ENCODE measurements around the gene TRIM13. TPM values are rescaled to one million over a fixed set of nuclear protein-coding genes. Genes with fewer than 3 reads are reported as not detected.
"Not testable (repeated sequence)": the region's sequence is repeated elsewhere in the genome, so short reads cannot be mapped to it uniquely, and the experiment has no call there.

TRIM13 gene, protein sequence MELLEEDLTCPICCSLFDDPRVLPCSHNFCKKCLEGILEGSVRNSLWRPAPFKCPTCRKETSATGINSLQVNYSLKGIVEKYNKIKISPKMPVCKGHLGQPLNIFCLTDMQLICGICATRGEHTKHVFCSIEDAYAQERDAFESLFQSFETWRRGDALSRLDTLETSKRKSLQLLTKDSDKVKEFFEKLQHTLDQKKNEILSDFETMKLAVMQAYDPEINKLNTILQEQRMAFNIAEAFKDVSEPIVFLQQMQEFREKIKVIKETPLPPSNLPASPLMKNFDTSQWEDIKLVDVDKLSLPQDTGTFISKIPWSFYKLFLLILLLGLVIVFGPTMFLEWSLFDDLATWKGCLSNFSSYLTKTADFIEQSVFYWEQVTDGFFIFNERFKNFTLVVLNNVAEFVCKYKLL
- total RNA-seq, result 18.1 and 22.2 TPM in 2 replicates
- polyA plus RNA-seq, result 24.0 and 24.4 TPM in 2 replicates

DNA sequence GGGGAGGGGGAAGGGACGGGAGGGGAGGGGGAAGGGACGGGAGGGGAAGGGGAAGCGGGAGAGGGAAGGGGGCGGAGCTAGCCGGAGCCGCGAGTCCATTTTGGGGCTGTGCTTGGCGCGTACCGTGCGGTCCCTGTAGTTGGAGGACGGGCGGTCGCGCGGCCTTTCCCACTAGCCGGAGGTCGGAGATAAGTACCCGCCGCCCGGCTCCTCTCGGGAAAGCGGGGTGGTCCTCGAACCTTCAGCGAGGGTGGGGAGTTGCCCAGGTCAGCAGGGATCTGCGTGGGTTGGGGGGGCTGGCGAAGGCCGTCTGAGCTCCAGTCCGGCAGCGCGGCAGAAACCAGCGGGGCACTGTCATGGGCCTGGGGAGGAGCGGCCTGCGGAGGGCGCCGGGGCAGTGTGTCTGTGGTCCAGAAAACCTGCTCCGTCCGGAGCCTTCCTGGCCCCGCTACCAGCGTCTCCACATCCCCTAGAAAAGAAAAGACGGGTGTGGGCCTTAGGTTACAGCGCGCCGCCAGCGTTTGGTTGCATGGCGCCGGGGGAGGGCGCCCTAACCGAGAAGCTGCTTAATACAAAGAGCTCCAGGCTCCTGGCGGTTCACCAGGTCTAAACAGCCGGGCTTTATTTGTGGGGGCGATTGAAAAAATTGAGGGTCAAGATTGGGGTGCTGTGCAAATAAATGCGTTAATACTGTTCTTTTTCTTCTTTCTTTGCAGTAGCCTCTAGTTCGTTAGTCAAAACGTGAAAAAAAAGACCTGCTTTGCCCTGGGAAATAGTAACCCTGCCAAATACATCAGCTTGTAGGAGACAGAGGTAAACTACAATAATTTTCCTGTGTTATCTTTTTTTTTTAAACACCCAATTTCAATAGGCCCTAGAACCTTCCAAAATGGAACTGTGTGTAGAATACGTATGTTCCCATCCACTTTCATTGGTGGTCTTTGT is at the start of gene TRIM13:
TRIM13 (plus strand) TSS at position 92 of the 945 bp plus-strand sequence. CDS start 14,899 bp downstream, outside the sequence.
- Histone ChIP-seq H2AFZ (peak within 1 kb of the TSS; percentile 99), H3K9me2 (replicated peaks; ENCODE audit: insufficient read depth) (no peaks in the 10 kb centered on the region), H3K4me2 (peak within 1 kb of the TSS; percentile 93), H3K4me1 (ENCODE audit: insufficient read depth) (peaks cover 31% of the 10 kb centered on the region), H4K20me1 (ENCODE audit: insufficient read depth, poor library complexity, severe bottlenecking) (no peaks in the 10 kb centered on the region), H3K9me3 (ENCODE audit: low read depth) (no peaks in the 10 kb centered on the region), H3K4me3 (peak within 1 kb of the TSS; percentile 99), H3K79me2 (peaks cover 41% of the 10 kb centered on the region), H3K27me3 (no peaks in the 10 kb centered on the region), H3K36me3 (replicated peaks; ENCODE audit: insufficient read depth, low read depth) (no peaks in the 10 kb centered on the region), H3K27ac (peak within 1 kb of the TSS; percentile 100)
- TF ChIP-seq EZH2 (IDR thresholded peaks at IDR 0.05; ENCODE audit: borderline replicate concordance) (no peak), EZH2phosphoT487 (IDR thresholded peaks at IDR 0.05; ENCODE audit: low read depth, severe bottlenecking, unreplicated experiment) (no peak)
- TF ChIP-seq, protein P1, sequence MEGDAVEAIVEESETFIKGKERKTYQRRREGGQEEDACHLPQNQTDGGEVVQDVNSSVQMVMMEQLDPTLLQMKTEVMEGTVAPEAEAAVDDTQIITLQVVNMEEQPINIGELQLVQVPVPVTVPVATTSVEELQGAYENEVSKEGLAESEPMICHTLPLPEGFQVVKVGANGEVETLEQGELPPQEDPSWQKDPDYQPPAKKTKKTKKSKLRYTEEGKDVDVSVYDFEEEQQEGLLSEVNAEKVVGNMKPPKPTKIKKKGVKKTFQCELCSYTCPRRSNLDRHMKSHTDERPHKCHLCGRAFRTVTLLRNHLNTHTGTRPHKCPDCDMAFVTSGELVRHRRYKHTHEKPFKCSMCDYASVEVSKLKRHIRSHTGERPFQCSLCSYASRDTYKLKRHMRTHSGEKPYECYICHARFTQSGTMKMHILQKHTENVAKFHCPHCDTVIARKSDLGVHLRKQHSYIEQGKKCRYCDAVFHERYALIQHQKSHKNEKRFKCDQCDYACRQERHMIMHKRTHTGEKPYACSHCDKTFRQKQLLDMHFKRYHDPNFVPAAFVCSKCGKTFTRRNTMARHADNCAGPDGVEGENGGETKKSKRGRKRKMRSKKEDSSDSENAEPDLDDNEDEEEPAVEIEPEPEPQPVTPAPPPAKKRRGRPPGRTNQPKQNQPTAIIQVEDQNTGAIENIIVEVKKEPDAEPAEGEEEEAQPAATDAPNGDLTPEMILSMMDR (IDR thresholded peaks at IDR 0.05; ENCODE audit: poor library complexity), result peak; percentile 86
- peak; percentile 94 for DNase-seq (ENCODE audit: low spot score)
- 1% methylated on average over 42 of the region's 56 CpGs for WGBS (ENCODE audit: low lambda C conversion rate, missing lambda C conversion rate)

DNA sequence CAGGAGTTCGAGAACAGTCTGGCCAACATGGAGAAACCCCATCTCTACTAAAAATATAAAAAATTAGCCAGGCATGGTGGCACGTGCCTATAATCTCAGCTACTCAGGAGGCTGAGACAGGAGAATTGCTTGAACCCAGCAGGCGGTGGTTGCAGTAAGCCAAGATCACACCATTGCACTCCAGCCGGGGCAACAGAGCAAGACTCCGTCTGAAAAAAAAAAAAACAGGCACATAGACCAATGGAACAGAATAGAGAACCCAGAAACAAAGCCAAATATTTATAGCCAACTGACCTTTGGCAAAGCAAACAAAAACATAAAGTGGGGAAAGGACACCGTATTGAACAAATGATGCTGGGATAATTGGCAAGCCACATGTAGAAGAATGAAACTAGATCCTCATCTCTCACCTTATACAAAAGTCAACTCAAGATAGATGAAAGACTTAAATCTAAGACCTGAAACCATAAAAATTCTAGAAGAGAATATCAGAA is 48.0 kb upstream of the TRIM13 start:
- H3K36me3 ChIP-seq (replicated peaks; ENCODE audit: insufficient read depth, low read depth); H3K79me2 ChIP-seq; H3K27me3 ChIP-seq; H3K4me3 ChIP-seq; H3K4me1 ChIP-seq (ENCODE audit: insufficient read depth); H3K27ac ChIP-seq; H3K9me3 ChIP-seq (ENCODE audit: low read depth); DNase-seq (ENCODE audit: low spot score); H3K9me2 ChIP-seq (replicated peaks; ENCODE audit: insufficient read depth); H2AFZ ChIP-seq; H3K4me2 ChIP-seq; H4K20me1 ChIP-seq (ENCODE audit: insufficient read depth, poor library complexity, severe bottlenecking): not testable (repeated sequence)
- 94% methylated on average over 6 of the region's 6 CpGs for WGBS (ENCODE audit: low lambda C conversion rate, missing lambda C conversion rate)

DNA sequence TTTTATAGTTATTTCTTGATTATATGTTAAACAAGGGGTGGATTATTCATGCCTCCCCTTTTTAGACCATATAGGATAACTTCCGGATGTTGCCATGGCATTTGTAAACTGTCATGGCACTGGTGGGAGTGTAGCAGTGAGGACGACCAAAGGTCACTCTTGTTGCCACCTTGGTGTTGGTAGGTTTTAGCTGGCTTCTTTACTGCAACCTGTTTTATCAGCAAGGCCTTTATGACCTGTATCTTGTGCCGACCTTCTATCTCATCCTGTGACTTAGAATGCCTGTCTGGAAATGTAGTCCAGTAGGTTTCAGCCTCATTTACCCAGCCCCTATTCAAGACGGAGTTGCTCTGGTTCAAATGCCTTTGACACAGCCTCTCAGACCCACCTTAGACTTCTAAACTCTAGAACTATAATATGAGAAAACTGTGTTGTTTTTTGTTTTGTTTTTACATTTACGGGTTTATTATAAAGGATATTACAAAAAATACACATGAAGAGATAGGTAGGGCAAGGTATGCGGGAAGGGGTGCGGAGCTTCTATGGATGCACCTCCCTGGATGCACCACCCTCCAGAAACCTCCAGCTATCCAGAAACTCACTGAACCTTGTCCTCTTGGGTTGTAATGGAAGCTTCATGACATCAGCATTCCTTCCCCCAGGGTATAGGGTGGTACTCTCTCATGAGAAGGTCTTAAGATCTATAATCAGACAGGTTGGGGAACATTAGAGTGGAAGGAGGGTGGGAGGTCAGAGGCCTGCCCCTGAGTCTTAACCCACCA is 44.9 kb upstream of the TRIM13 start:
- no peak overlapping the region for H3K4me2 ChIP-seq
- no peaks in the 10 kb centered on the region for H3K79me2 ChIP-seq
- WGBS (ENCODE audit: low lambda C conversion rate, missing lambda C conversion rate), result 82% methylated on average over 7 of the region's 7 CpGs
- no peak overlapping the region for H3K4me3 ChIP-seq
- no peaks in the 10 kb centered on the region for H3K27me3 ChIP-seq
- H3K9me2 ChIP-seq (replicated peaks; ENCODE audit: insufficient read depth), result no peaks in the 10 kb centered on the region
- DNase-seq (ENCODE audit: low spot score), result peak; percentile 18
- H2AFZ ChIP-seq, result no peak overlapping the region
- peak overlapping the region; percentile 87 for H3K27ac ChIP-seq
- peaks cover 4% of the 10 kb centered on the region for H3K4me1 ChIP-seq (ENCODE audit: insufficient read depth)
- TF ChIP-seq, protein P1 (IDR thresholded peaks at IDR 0.05; ENCODE audit: poor library complexity), result no peak
- TF ChIP-seq EZH2 (IDR thresholded peaks at IDR 0.05; ENCODE audit: borderline replicate concordance) (no peak), EZH2phosphoT487 (IDR thresholded peaks at IDR 0.05; ENCODE audit: low read depth, severe bottlenecking, unreplicated experiment) (no peak)
- no peaks in the 10 kb centered on the region for H3K9me3 ChIP-seq (ENCODE audit: low read depth)
- H3K36me3 ChIP-seq (replicated peaks; ENCODE audit: insufficient read depth, low read depth), result no peaks in the 10 kb centered on the region
- no peaks in the 10 kb centered on the region for H4K20me1 ChIP-seq (ENCODE audit: insufficient read depth, poor library complexity, severe bottlenecking)
